Ovary (tissue), 3 donors: ENCODE data around the gene GPR84.

ENCODE experiments used
- POLR2A ChIP-seq: fragments of 450-650 bp; IDR thresholded peaks from one replicate; pipeline ENCODE4 v1.6.1; 2017; ENCODE audit warnings: antibody characterized with exemption, mild to moderate bottlenecking, moderate library complexity
- TF ChIP-seq, protein P1 (sequence below), 3 donors: fragments of 450-650 bp in 2 of 3; fragments of 200-600 bp in 1 of 3; IDR thresholded peaks; one replicate each; pipeline versions ENCODE4 v1.5.1 to v1.8.0; 2016 to 2022; ENCODE audit warnings: antibody characterized with exemption in 3 of 3, mild to moderate bottlenecking in 1 of 3
- donor health status: DM: no; HTN: no; CAD: no.

DNA sequence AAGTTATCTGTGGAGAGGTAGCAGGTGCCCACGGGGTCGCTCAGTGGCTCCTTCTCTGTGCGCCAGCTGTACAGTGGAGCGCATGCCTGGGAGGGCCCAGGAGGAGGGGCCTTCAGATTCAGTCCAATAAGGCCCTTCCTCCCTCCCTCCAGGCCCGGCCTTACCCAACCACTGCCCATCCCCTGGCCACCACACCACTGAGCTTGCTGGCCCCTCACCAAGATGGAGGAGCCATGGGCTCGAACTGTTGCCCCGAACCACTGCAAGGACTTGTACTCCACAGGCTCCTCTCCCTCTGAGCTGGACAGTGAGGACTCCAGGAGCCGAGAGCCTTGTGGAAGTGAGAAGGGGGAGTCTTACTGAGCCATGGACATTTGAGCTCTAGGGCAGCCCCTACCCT, 45.0 kb upstream of the GPR84 start:
- TF ChIP-seq, protein P1, sequence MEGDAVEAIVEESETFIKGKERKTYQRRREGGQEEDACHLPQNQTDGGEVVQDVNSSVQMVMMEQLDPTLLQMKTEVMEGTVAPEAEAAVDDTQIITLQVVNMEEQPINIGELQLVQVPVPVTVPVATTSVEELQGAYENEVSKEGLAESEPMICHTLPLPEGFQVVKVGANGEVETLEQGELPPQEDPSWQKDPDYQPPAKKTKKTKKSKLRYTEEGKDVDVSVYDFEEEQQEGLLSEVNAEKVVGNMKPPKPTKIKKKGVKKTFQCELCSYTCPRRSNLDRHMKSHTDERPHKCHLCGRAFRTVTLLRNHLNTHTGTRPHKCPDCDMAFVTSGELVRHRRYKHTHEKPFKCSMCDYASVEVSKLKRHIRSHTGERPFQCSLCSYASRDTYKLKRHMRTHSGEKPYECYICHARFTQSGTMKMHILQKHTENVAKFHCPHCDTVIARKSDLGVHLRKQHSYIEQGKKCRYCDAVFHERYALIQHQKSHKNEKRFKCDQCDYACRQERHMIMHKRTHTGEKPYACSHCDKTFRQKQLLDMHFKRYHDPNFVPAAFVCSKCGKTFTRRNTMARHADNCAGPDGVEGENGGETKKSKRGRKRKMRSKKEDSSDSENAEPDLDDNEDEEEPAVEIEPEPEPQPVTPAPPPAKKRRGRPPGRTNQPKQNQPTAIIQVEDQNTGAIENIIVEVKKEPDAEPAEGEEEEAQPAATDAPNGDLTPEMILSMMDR (IDR thresholded peaks at IDR 0.05), result no peak
- TF ChIP-seq POLR2A, result no peak
